HepG2 (cell line): Measurements from ENCODE around the gene HNRNPL. TPM values are rescaled to one million over a fixed set of nuclear protein-coding genes. Genes with fewer than 3 reads are reported as not detected.

Source experiments
- ARNTL ChIP-seq: sonication (generic); formaldehyde crosslinking; IDR thresholded peaks from 2 replicates; pipeline ENCODE4 v1.4.0; 2020; ENCODE audit warnings: mild to moderate bottlenecking, missing genetic modification reagents
- DMAP1 ChIP-seq: IDR thresholded peaks from 2 replicates; pipeline ENCODE4 v1.6.1; 2016
- FOXA1 ChIP-seq, 2 experiments: fragments of 450-650 bp in 1 of 2; sonication (generic) in 1 of 2; formaldehyde crosslinking in 1 of 2; IDR thresholded peaks; 2 replicates each; pipeline versions ENCODE4 v1.4.0 to v1.6.1; 2016 to 2020; ENCODE audit warnings: missing genetic modification reagents in 1 of 2
- FOXP1 ChIP-seq, 2 experiments: fragments of 450-650 bp in 1 of 2; IDR thresholded peaks; 2 replicates each; pipeline ENCODE4 v1.6.1; 2017 to 2018; ENCODE audit warnings: antibody characterized with exemption in 1 of 2
- HNF4G ChIP-seq, 2 experiments: sonication (generic) in 1 of 2; formaldehyde crosslinking in 1 of 2; IDR thresholded peaks; 2 replicates each; pipeline versions ENCODE4 v1.4.0 to v1.6.1; 2011 to 2020; ENCODE audit warnings: borderline replicate concordance in 2 of 2, low read depth in 2 of 2, mild to moderate bottlenecking in 2 of 2, low read length in 1 of 2, missing genetic modification reagents in 1 of 2, moderate library complexity in 1 of 2
- MED1 ChIP-seq: sonication (generic); formaldehyde crosslinking; IDR thresholded peaks from 2 replicates; pipeline ENCODE4 v1.4.0; 2020; ENCODE audit warnings: missing genetic modification reagents
- MXD4 ChIP-seq: IDR thresholded peaks from 2 replicates; pipeline ENCODE4 v1.6.1; 2016; ENCODE audit warnings: mild to moderate bottlenecking, missing biosample characterization, missing genetic modification reagents
- RARA ChIP-seq: IDR thresholded peaks from 2 replicates; pipeline ENCODE4 v1.6.1; 2016; ENCODE audit warnings: missing genetic modification reagents, missing compliant biosample characterization
- RFX3 ChIP-seq: IDR thresholded peaks from 2 replicates; pipeline ENCODE4 v1.6.1; 2016; ENCODE audit warnings: missing biosample characterization, missing genetic modification reagents
- TARDBP ChIP-seq: sonication (generic); formaldehyde crosslinking; IDR thresholded peaks from 2 replicates; pipeline ENCODE4 v1.8.0; 2022; ENCODE audit warnings: mild to moderate bottlenecking, missing genetic modification reagents
- ZBTB40 ChIP-seq, 2 experiments: fragments of 450-650 bp in 1 of 2; sonication (generic) in 1 of 2; formaldehyde crosslinking in 1 of 2; IDR thresholded peaks; 2 replicates each; pipeline versions ENCODE4 v1.6.1 to v1.8.0; 2016 to 2022; ENCODE audit warnings: antibody characterized with exemption in 1 of 2, mild to moderate bottlenecking in 1 of 2, missing genetic modification reagents in 1 of 2
- ZMYM3 ChIP-seq: sonication (generic); formaldehyde crosslinking; IDR thresholded peaks from 2 replicates; pipeline ENCODE4 v1.5.1; 2020; ENCODE audit warnings: mild to moderate bottlenecking, missing genetic modification reagents
- ZNF24 ChIP-seq: fragments of 450-650 bp; IDR thresholded peaks from 2 replicates; pipeline ENCODE4 v1.6.1; 2017; ENCODE audit warnings: antibody characterized with exemption, mild to moderate bottlenecking
- ZNF335 ChIP-seq: sonication (generic); formaldehyde crosslinking; IDR thresholded peaks from 2 replicates; pipeline ENCODE4 v1.4.0; 2020; ENCODE audit warnings: missing genetic modification reagents
- ZNF446 ChIP-seq: sonication (generic); formaldehyde crosslinking; IDR thresholded peaks from 2 replicates; pipeline ENCODE4 v1.5.0; 2020; ENCODE audit warnings: mild to moderate bottlenecking, missing genetic modification reagents
- ZNF510 ChIP-seq: sonication (generic); formaldehyde crosslinking; IDR thresholded peaks from 2 replicates; pipeline ENCODE4 v1.4.0; 2020; ENCODE audit warnings: low read depth, mild to moderate bottlenecking, missing genetic modification reagents
- polyA plus RNA-seq, 8 experiments: library from polyadenylated mRNA; depleted of rRNA in 3 of 8; stranded (reverse) in 7 of 8; unstranded in 1 of 8; fragments of >200 nt; fragmentation: Illumina TruSeq in 4 of 8; extraction: Trizol in 4 of 8; gene quantifications; 2 replicates each; pipeline versions ENCODE4 v1.2.1 to v1.2.3, GENCODE V29; 2011 to 2016; ENCODE audit warnings: low read depth in 4 of 8, missing spikeins in 1 of 8, mixed read lengths in 1 of 8; ENCODE audit not compliant: insufficient read depth in 1 of 8
- total RNA-seq, 5 experiments: library from RNA; depleted of rRNA; stranded (reverse); fragments of >200 nt; fragmentation: Illumina TruSeq; extraction: Trizol; gene quantifications; 2 replicates each; pipeline ENCODE4 v1.2.3, GENCODE V29; 2016; ENCODE audit warnings: low read depth in 1 of 5
- TF ChIP-seq, protein P1 (sequence below): sonication (generic); formaldehyde crosslinking; IDR thresholded peaks from 2 replicates; pipeline ENCODE4 v1.4.0; 2020; ENCODE audit warnings: missing genetic modification reagents
- TF ChIP-seq, protein P2 (sequence below): sonication (generic); formaldehyde crosslinking; IDR thresholded peaks from 2 replicates; pipeline ENCODE4 v1.5.0; 2020; ENCODE audit warnings: missing genetic modification reagents

The HNRNPL gene
- total and polyA plus RNA-seq, 2 of the 13 experiments (the other 11 are each of a cell fraction or from before 2014, with no cell fraction given), result 156 to 278 TPM

DNA sequence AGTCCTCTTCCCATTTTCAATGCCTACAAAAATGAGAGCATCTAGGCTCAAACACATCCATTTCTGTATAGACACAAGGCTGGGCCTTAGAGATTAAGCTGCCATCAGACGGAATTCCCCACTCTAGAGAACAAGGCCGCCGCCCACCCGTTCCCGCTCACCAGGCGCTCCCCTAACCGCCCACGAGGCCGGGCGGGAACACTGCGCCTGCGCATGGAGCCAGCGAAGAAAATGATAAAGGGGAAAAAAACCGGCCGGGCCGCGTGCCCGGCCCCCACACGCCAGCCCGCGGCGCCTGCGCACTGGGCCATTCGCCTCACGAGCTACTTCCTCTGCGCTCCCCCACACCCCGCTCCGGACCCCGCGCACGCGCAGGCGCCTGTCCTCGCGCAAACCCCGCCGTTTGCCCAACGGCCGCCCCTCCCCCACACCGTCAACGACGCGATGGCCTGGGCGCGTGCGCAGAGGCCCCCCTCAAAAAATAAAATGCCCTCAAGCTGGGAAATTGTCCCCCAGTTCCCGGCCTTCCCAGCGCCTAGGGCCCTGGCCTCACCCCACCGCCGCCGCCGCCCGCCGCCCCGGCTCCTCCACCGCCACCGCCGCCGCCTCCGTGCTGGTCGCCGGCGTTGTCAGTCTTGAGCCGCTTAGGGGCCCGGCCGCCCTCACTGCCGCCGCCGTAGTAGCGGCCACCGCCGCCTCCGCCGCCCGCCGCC lies 483 bp downstream of the HNRNPL start (continued):
- TF ChIP-seq ZBTB40 (IDR thresholded peaks at IDR 0.05), result no peak
- 0 out of 2 replicates have a peak, but pooled peaks have one; percentile 58 for TF ChIP-seq ZBTB40 (CRISPR knock-in tag; IDR thresholded peaks at IDR 0.05)
- TF ChIP-seq ARNTL (CRISPR knock-in tag), result no peak; the same call in none of the 2 replicates
- no peak for TF ChIP-seq ZMYM3 (CRISPR knock-in tag)
- no peak for TF ChIP-seq ZNF510
- no peak; the same call in 1 of the 2 replicates for TF ChIP-seq MXD4 (CRISPR knock-in tag)
- TF ChIP-seq MED1, result no peak
- no peak for TF ChIP-seq FOXP1 (IDR thresholded peaks at IDR 0.05)
- TF ChIP-seq FOXP1 (CRISPR knock-in tag; IDR thresholded peaks at IDR 0.05), result no peak
- peak; percentile 22 for TF ChIP-seq DMAP1 (CRISPR knock-in tag)
- TF ChIP-seq ZNF335 (CRISPR knock-in tag), result no peak
- no peak for TF ChIP-seq ZNF446 (CRISPR knock-in tag)
- TF ChIP-seq, protein P1, sequence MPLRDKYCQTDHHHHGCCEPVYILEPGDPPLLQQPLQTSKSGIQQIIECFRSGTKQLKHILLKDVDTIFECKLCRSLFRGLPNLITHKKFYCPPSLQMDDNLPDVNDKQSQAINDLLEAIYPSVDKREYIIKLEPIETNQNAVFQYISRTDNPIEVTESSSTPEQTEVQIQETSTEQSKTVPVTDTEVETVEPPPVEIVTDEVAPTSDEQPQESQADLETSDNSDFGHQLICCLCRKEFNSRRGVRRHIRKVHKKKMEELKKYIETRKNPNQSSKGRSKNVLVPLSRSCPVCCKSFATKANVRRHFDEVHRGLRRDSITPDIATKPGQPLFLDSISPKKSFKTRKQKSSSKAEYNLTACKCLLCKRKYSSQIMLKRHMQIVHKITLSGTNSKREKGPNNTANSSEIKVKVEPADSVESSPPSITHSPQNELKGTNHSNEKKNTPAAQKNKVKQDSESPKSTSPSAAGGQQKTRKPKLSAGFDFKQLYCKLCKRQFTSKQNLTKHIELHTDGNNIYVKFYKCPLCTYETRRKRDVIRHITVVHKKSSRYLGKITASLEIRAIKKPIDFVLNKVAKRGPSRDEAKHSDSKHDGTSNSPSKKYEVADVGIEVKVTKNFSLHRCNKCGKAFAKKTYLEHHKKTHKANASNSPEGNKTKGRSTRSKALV (CRISPR knock-in tag), result no peak
- no peak for TF ChIP-seq RFX3 (CRISPR knock-in tag)
- TF ChIP-seq, protein P2, sequence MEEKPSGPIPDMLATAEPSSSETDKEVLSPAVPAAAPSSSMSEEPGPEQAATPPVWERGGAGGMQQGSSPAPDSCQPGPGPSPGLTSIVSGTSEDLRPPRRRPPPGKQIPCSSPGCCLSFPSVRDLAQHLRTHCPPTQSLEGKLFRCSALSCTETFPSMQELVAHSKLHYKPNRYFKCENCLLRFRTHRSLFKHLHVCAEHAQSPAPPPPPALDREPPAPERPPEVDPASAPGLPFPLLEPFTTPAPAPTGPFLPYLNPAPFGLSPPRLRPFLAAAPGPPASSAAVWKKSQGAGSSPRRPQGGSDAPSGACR (CRISPR knock-in tag), result 0 out of 2 replicates have a peak, but pooled peaks have one; percentile 20
- no peak for TF ChIP-seq TARDBP
- no peak for TF ChIP-seq ZNF24
- no peak for TF ChIP-seq RARA (CRISPR knock-in tag)
- no peak for TF ChIP-seq HNF4G (IDR thresholded peaks at IDR 0.05; ENCODE audit: borderline replicate concordance, low read depth, low read length)
- TF ChIP-seq HNF4G (CRISPR knock-in tag; IDR thresholded peaks at IDR 0.05; ENCODE audit: borderline replicate concordance, low read depth), result no peak
- TF ChIP-seq FOXA1 (IDR thresholded peaks at IDR 0.05), result no peak
- TF ChIP-seq FOXA1 (CRISPR knock-in tag; IDR thresholded peaks at IDR 0.05), result no peak
